IPS DF 6.9 (cell line): ENCODE measurements around the gene METRNL.

Experiments
- DNase-seq: peaks from one replicate; pipeline ENCODE4 v3.0.0-alpha.2; 2013; ENCODE audit warnings: low read depth, low spot score
- H3K27ac ChIP-seq: one replicate; pipeline ENCODE4 v1.5.1; 2013; ENCODE audit warnings: low read length, control low read depth
- H3K27me3 ChIP-seq: 2 replicates; pipeline ENCODE4 v1.6.1; 2013; ENCODE audit warnings: mild to moderate bottlenecking, low read length; ENCODE audit not compliant: control insufficient read depth, insufficient read depth
- H3K36me3 ChIP-seq: 2 replicates; pipeline ENCODE4 v1.6.1; 2013; ENCODE audit warnings: low read length; ENCODE audit not compliant: control insufficient read depth, insufficient read depth
- H3K4me1 ChIP-seq: 2 replicates; pipeline ENCODE4 v1.6.1; 2013; ENCODE audit warnings: low read length; ENCODE audit not compliant: control insufficient read depth, insufficient read depth
- H3K4me3 ChIP-seq: 2 replicates; pipeline ENCODE4 v1.5.1; 2013; ENCODE audit warnings: mild to moderate bottlenecking, low read length
- H3K9me3 ChIP-seq: 2 replicates; pipeline ENCODE4 v1.6.1; 2013; ENCODE audit warnings: low read length, inconsistent platforms; ENCODE audit not compliant: control insufficient read depth, insufficient read depth
- WGBS: extraction: QIAGEN DNeasy Blood & Tissue Kit; methylation state at CpG from one replicate; pipeline ENCODE4 v1.1.7; 2013; ENCODE audit warnings: mixed read lengths, missing lambda C conversion rate; ENCODE audit not compliant: insufficient read length, insufficient coverage; 5-methylcytosine and 5-hydroxymethylcytosine counted together

Gene METRNL

DNA sequence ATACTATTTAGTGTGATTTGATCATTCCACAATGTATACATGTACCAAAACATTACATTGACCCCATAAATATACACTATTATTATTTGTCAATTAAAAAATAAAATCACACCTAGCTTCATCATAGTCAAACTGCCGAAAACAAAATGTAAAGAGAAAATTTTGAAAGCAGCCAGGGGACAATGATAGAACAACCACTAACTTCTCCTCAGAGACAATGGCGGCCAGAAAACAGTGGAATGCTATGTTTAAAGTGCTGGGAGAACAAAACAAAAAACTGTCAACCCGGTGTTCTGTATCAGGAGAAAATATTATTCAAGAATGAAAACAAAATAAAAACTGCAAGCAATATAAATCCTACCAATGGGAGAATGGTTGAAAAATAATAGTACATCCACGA, 63.2 kb downstream of the METRNL start:
- WGBS: no CpG with 5 or more reads among the region's 4 CpGs
- Histone ChIP-seq H3K27ac (no peak overlapping the region), H3K4me1 (no peaks in the 10 kb centered on the region), H3K9me3 (peaks cover 3% of the 10 kb centered on the region), H3K36me3 (no peaks in the 10 kb centered on the region), H3K4me3 (no peak overlapping the region), H3K27me3 (no peaks in the 10 kb centered on the region)
- DNase-seq: no peak

DNA sequence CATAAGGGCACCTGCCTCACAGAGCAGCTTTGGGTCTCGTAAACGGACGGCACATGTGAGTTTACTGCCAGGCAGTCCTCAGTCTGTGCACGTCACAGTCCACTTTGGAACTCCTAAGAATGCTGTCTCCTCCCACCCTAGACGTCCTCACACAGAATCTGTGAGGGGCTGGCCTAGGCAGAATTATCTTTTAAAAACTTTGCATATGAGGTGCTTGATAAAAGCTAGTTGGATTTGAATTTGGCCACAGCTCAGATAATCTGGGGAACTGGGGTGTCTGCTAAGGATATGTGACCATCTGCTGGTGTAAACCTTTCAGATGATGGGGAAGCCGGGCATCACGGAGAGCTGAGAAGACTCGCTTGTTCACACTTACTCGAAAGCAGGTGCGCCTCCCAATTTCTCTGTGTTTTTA, 64.4 kb downstream of the METRNL start:
- Histone ChIP-seq H3K9me3 (peaks cover 3% of the 10 kb centered on the region), H3K4me1 (no peaks in the 10 kb centered on the region), H3K27me3 (no peaks in the 10 kb centered on the region), H3K27ac (no peak overlapping the region), H3K4me3 (no peak overlapping the region), H3K36me3 (no peaks in the 10 kb centered on the region)
- no CpG with 5 or more reads among the region's 10 CpGs for WGBS
- DNase-seq: no peak
